Gastroesophageal sphincter (tissue), 3 donors: ENCODE data around the gene CYP21A2.

Source experiments
- EP300 ChIP-seq: sonication (generic); formaldehyde crosslinking; IDR thresholded peaks from one replicate; pipeline ENCODE4 v1.6.1; 2017; ENCODE audit warnings: antibody characterized with exemption, mild to moderate bottlenecking
- POLR2A ChIP-seq, 2 donors: fragments of 450-650 bp; IDR thresholded peaks; one replicate each; pipeline ENCODE4 v1.6.1; 2017; ENCODE audit warnings: antibody characterized with exemption in 2 of 2, mild to moderate bottlenecking in 2 of 2, moderate library complexity in 1 of 2
- POLR2AphosphoS5 ChIP-seq: sonication (generic); formaldehyde crosslinking; IDR thresholded peaks from one replicate; pipeline ENCODE4 v1.6.1; 2017; ENCODE audit warnings: antibody characterized with exemption
- TF ChIP-seq, protein P1 (sequence below), 4 experiments: fragments of 200-600 bp in 2 of 4; fragments of 450-650 bp in 2 of 4; sonication (generic) in 1 of 4; IDR thresholded peaks; one replicate each; pipeline ENCODE4 v1.5.1; 2017 to 2019; ENCODE audit warnings: antibody characterized with exemption in 4 of 4, mild to moderate bottlenecking in 2 of 4, moderate library complexity in 2 of 4

DNA sequence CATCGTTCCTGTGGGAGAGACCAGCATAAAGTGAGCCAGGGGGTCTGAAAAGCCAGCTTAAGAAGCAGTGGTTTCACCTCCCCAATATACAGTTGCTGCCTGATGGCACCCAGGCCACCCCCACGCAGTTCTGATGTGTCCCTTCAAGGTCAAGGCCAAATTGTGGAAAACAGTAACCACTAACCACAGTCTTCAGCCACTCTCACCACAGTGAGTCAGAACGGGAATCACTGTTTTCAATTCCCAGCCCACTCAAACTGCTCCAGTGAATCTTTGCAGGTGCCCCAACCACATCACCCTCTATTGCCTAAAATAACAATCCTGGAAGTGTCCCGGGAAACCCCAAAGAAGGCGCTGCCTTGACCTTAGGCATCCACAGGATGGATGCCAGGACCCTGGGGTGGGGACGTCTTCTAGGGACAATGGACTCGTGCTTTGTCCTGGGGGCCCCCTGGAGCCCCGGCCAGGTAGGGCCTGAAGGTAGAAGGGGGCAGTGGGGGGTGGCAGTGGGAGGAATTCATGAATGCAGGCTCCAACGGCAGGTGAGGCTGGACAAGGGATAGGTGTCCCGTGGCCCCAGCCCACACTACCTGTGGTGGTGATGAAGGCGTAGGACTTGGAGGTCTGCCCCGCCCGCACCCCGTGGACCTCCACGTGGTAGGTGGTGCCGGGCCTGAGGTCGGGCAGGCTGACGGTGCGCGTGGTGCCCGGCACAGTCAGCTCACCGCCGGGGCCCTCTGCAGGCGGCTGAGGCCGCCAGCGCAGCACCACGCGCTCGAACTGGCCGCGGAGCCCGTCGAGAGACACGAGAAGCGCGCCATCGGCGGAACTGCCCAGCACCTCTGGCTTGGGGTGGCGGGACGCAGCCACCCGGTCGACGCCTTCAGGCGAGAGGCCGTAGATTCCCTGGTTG, 48.7 kb downstream of the CYP21A2 start:
- TF ChIP-seq POLR2A (IDR thresholded peaks at IDR 0.05) (no peak), POLR2AphosphoS5 (no peak), EP300 (no peak)
- TF ChIP-seq, protein P1, sequence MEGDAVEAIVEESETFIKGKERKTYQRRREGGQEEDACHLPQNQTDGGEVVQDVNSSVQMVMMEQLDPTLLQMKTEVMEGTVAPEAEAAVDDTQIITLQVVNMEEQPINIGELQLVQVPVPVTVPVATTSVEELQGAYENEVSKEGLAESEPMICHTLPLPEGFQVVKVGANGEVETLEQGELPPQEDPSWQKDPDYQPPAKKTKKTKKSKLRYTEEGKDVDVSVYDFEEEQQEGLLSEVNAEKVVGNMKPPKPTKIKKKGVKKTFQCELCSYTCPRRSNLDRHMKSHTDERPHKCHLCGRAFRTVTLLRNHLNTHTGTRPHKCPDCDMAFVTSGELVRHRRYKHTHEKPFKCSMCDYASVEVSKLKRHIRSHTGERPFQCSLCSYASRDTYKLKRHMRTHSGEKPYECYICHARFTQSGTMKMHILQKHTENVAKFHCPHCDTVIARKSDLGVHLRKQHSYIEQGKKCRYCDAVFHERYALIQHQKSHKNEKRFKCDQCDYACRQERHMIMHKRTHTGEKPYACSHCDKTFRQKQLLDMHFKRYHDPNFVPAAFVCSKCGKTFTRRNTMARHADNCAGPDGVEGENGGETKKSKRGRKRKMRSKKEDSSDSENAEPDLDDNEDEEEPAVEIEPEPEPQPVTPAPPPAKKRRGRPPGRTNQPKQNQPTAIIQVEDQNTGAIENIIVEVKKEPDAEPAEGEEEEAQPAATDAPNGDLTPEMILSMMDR (IDR thresholded peaks at IDR 0.05): no peak
